Caco-2 (cell line): Measurements from ENCODE around the gene PLXNA2. TPM values are rescaled to one million over a fixed set of nuclear protein-coding genes. Genes with fewer than 3 reads are reported as not detected.

Experiments used
- BruUV-seq: library from RNA; stranded (reverse); fragments of 400-500 nt; replicated peaks from 2 replicates; lab custom pipeline; 2021; lab: Mats Ljungman, UMichigan
- CTCF ChIA-PET: fragments of 300-600 bp; sonication (Branson Sonifier 250); formaldehyde crosslinking; loops from one replicate; lab custom pipeline; 2022; ENCODE audit warnings: antibody characterized with exemption; lab: Charles Lee
- POLR2A ChIA-PET: fragments of 300-600 bp; sonication (Branson Sonifier 250); formaldehyde crosslinking; loops from one replicate; lab custom pipeline; 2022; ENCODE audit warnings: antibody characterized with exemption; lab: Charles Lee
- DNase-seq, 2 experiments: peaks; one replicate each; pipeline versions ENCODE4 v3.0.0 to v3.0.0-alpha.2; 2020 to 2022
- H3K27me3 ChIP-seq: replicated peaks from 2 replicates; pipeline ENCODE4 v1.6.0; 2011; ENCODE audit warnings: low read length; ENCODE audit not compliant: control insufficient read depth, insufficient read depth
- H3K36me3 ChIP-seq: 2 replicates; pipeline ENCODE4 v1.5.1; 2011; ENCODE audit warnings: low read length; ENCODE audit not compliant: control insufficient read depth, insufficient read depth
- H3K4me1 ChIP-seq: fragments of 250-450 bp; sonication (Bioruptor Pico); 2 replicates; pipeline ENCODE4 v1.5.1; 2020; ENCODE audit warnings: mild to moderate bottlenecking
- H3K4me3 ChIP-seq: 2 replicates; pipeline ENCODE4 v1.5.1; 2011; ENCODE audit warnings: low read depth, mild to moderate bottlenecking, control low read depth, low read length
- H3K9me3 ChIP-seq: fragments of 250-450 bp; sonication (Bioruptor Pico); 2 replicates; pipeline ENCODE4 v1.5.1; 2020; ENCODE audit warnings: mild to moderate bottlenecking, moderate library complexity
- H3K27ac Mint-ChIP-seq: one replicate; pipeline ENCODE4 v1.8.0; 2022; ENCODE audit warnings: mixed read lengths; ENCODE audit not compliant: unreplicated experiment
- H3K27me3 Mint-ChIP-seq: one replicate; pipeline ENCODE4 v1.8.0; 2022; ENCODE audit warnings: mixed read lengths; ENCODE audit not compliant: insufficient read depth, unreplicated experiment
- H3K36me3 Mint-ChIP-seq: one replicate; pipeline ENCODE4 v1.8.0; 2022; ENCODE audit warnings: mild to moderate bottlenecking, mixed read lengths; ENCODE audit not compliant: insufficient read depth, unreplicated experiment
- H3K4me1 Mint-ChIP-seq: one replicate; pipeline ENCODE4 v1.8.0; 2022; ENCODE audit warnings: low read depth, mixed read lengths; ENCODE audit not compliant: unreplicated experiment
- H3K4me3 Mint-ChIP-seq: one replicate; pipeline ENCODE4 v1.8.0; 2022; ENCODE audit warnings: mild to moderate bottlenecking, moderate library complexity, mixed read lengths; ENCODE audit not compliant: unreplicated experiment
- H3K9me3 Mint-ChIP-seq: one replicate; pipeline ENCODE4 v1.8.0; 2022; ENCODE audit warnings: mixed read lengths; ENCODE audit not compliant: unreplicated experiment
- intact Hi-C: fragments of 100-400 bp; cut with micrococcal nuclease; formaldehyde crosslinking; loops from one replicate; pipeline ENCODE4 v1.10.0; 2022; ENCODE audit not compliant: unreplicated experiment
- total RNA-seq: library from RNA; stranded (reverse); gene quantifications from 2 replicates; pipeline ENCODE4 v1.2.3, GENCODE V29; 2022
- TF ChIP-seq, protein P1 (sequence below), 2 experiments: fragments of 200-600 bp in 1 of 2; IDR thresholded peaks; 1 replicate in 1 of 2; 2 replicates in 1 of 2; pipeline versions ENCODE4 v1.5.1 to v1.8.0; 2011 to 2022; ENCODE audit warnings: antibody characterized with exemption in 1 of 2, control low read depth in 1 of 2, inconsistent platforms in 1 of 2, low read depth in 1 of 2, low read length in 1 of 2, mild to moderate bottlenecking in 1 of 2, moderate library complexity in 1 of 2; ENCODE audit not compliant: insufficient read depth in 1 of 2, severe bottlenecking in 1 of 2, unreplicated experiment in 1 of 2

PLXNA2 gene
- total RNA-seq, 1 experiment from 2014 or later: 3.2 TPM

DNA sequence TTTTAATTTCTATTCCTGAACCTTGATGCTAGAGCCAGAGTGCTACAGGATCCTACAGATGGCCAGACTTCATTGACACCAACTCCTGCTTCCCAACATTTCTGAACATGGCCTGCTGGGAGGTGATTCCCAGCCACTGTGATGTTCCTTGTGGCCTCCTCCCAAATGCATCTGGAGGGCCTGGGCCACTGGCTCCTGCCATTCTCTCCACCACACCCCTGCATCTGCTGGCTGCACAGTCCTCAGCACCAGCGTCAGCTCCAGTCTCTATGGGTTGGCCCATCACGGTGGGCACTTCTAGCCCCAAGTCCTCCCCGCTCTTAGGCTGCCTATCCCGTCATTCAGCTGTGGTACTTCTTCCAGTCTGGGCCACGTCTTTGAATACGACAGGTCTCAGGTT lies 242.1 kb downstream of the PLXNA2 start:
- Mint-ChIP-seq H3K27me3 (peaks cover 5% of the 10 kb centered on the region), H3K9me3 (no peaks in the 10 kb centered on the region), H3K4me1 (no peaks in the 10 kb centered on the region), H3K36me3 (no peaks in the 10 kb centered on the region), H3K27ac (no peak overlapping the region), H3K4me3 (no peak overlapping the region)
- no peak for DNase-seq
- ChIA-PET POLR2A (no interaction called here), CTCF (interaction anchor here (0.5 to 0.6 kb wide), 2 partner anchors 83 to 117 kb away, joined by 4 to 5 read pairs; no protein-coding TSS in a partner anchor)
- H3K4me3 ChIP-seq: no peak overlapping the region
- no peaks in the 10 kb centered on the region for H3K36me3 ChIP-seq
- no TSS peak for BruUV-seq
- TF ChIP-seq, protein P1, sequence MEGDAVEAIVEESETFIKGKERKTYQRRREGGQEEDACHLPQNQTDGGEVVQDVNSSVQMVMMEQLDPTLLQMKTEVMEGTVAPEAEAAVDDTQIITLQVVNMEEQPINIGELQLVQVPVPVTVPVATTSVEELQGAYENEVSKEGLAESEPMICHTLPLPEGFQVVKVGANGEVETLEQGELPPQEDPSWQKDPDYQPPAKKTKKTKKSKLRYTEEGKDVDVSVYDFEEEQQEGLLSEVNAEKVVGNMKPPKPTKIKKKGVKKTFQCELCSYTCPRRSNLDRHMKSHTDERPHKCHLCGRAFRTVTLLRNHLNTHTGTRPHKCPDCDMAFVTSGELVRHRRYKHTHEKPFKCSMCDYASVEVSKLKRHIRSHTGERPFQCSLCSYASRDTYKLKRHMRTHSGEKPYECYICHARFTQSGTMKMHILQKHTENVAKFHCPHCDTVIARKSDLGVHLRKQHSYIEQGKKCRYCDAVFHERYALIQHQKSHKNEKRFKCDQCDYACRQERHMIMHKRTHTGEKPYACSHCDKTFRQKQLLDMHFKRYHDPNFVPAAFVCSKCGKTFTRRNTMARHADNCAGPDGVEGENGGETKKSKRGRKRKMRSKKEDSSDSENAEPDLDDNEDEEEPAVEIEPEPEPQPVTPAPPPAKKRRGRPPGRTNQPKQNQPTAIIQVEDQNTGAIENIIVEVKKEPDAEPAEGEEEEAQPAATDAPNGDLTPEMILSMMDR (IDR thresholded peaks at IDR 0.05; ENCODE audit: insufficient read depth in 1 of 2, low read depth in 1 of 2, low read length in 1 of 2, severe bottlenecking in 1 of 2, unreplicated experiment in 1 of 2): no peak
- H3K27me3 ChIP-seq: no peaks in the 10 kb centered on the region; the same call in 1 of the 2 replicates
- H3K9me3 ChIP-seq: no peaks in the 10 kb centered on the region
- H3K4me1 ChIP-seq: no peaks in the 10 kb centered on the region
- intact Hi-C loops: no loop called here

DNA sequence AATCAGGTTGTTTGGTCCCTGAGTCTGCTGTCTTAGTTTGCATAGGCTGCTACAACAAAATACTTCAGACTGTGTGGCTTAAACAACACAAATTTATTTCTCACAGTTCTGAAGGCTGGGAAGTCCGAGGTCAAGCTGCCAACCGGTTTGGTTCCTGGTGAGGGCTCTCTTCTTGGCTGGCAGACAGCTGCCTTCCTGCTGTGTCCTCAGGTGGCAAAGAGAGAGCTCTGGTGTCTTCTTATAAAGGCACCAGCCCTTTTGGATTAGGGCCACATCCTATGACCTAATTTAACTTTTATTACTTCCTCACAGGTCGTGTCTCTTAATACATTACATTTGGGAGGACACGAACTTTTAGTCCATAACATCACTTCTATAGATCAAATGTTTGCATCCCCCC lies 243.7 kb downstream of the PLXNA2 start:
- no peak overlapping the region for H3K4me3 Mint-ChIP-seq
- no peaks in the 10 kb centered on the region for H3K36me3 ChIP-seq
- no peaks in the 10 kb centered on the region for H3K36me3 Mint-ChIP-seq
- H3K27me3 Mint-ChIP-seq: peaks cover 8% of the 10 kb centered on the region
- POLR2A ChIA-PET: no interaction called here
- BruUV-seq: no TSS peak
- H3K27me3 ChIP-seq: no peaks in the 10 kb centered on the region; the same call in 1 of the 2 replicates
- no peak for DNase-seq
- intact Hi-C loops: no loop called here
- no peaks in the 10 kb centered on the region for H3K4me1 Mint-ChIP-seq
- CTCF ChIA-PET: no interaction called here
- H3K9me3 ChIP-seq: no peaks in the 10 kb centered on the region
- H3K4me3 ChIP-seq: no peak overlapping the region
- H3K4me1 ChIP-seq: no peaks in the 10 kb centered on the region
- H3K27ac Mint-ChIP-seq: no peak overlapping the region
- TF ChIP-seq, protein P1 (IDR thresholded peaks at IDR 0.05; ENCODE audit: insufficient read depth in 1 of 2, low read depth in 1 of 2, low read length in 1 of 2, severe bottlenecking in 1 of 2, unreplicated experiment in 1 of 2): no peak
- H3K9me3 Mint-ChIP-seq: no peaks in the 10 kb centered on the region

DNA sequence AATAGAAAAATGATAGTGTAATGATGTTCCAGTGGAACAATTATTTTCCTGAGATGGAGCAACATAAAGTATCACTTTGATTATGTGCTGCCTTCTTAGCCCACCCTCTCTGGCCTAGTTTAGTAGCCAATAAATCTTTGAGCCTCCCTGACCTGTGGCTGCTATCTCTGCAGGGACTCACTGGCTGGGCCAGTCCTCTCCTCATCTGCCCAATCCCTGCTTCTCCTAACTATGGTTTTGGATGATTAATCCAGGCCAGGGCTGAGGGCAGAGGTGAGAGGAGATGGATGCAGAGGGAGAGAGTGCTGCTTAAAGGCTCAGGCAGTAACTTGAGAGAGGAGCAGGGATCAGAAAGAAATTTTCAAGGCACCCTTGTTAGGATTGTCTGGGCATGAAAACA lies 244.2 kb downstream of the PLXNA2 start:
- no peak for DNase-seq
- peaks cover 8% of the 10 kb centered on the region for H3K27me3 Mint-ChIP-seq
- H3K36me3 ChIP-seq: no peaks in the 10 kb centered on the region
- H3K4me3 Mint-ChIP-seq: no peak overlapping the region
- ChIA-PET POLR2A (no interaction called here), CTCF (no interaction called here)
- TF ChIP-seq, protein P1 (IDR thresholded peaks at IDR 0.05; ENCODE audit: insufficient read depth in 1 of 2, low read depth in 1 of 2, low read length in 1 of 2, severe bottlenecking in 1 of 2, unreplicated experiment in 1 of 2): no peak
- no peaks in the 10 kb centered on the region for H3K36me3 Mint-ChIP-seq
- H3K4me3 ChIP-seq: no peak overlapping the region
- H3K27ac Mint-ChIP-seq: no peak overlapping the region
- no peaks in the 10 kb centered on the region for H3K4me1 Mint-ChIP-seq
- no peaks in the 10 kb centered on the region for H3K9me3 ChIP-seq
- no peaks in the 10 kb centered on the region for H3K4me1 ChIP-seq
- no peaks in the 10 kb centered on the region; the same call in 1 of the 2 replicates for H3K27me3 ChIP-seq
- intact Hi-C loops: no loop called here
- BruUV-seq: no TSS peak
- H3K9me3 Mint-ChIP-seq: no peaks in the 10 kb centered on the region
